SIG-M5 treated with dmso at 0.1 percent for 504 hours (cell line): ENCODE data around the gene QSOX2.

Experiments
- DNase-seq: peaks from one replicate; lab custom pipeline; 2025; ENCODE audit not compliant: unreplicated experiment; lab: John Stamatoyannopoulos, UW

QSOX2 gene

DNA sequence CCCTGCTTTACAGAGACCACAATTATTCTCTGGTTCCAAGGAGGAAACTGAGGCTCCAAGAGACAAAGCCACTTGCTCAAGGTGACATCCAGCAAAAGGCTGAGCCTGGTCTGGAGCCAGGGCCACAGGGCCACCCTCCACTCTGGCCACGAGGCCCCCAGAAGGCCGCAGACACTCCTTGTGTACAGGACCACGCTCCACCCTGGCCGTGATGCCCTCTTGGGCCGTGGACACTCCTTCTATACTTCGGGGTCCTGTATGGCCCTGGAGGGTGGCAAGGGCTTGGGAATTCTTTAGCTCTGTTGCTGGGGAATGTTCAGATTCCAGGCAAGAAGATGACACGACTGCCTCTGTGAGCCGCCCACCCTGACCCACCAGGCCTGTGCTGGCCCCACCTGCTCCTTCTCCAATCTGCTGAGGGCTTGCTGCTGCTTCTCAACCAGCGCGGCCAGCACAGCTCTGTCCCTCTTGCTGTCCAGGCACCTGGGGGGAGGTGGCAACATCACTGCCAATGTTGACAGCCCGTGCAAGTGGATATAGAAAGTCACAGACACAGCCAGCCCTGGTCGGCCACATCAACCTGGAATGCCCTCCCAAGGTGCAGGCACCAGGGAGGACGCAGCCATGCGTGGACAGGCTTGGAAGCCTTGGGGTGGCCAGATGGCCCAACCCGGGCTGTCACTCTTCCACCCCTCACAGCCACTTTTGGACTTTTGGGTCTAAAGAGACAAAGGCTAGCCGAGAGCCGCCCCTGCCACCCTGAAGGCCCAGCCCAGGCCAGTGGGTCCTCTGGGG is 20.1 kb upstream of the QSOX2 start:
- DNase-seq: no peak

DNA sequence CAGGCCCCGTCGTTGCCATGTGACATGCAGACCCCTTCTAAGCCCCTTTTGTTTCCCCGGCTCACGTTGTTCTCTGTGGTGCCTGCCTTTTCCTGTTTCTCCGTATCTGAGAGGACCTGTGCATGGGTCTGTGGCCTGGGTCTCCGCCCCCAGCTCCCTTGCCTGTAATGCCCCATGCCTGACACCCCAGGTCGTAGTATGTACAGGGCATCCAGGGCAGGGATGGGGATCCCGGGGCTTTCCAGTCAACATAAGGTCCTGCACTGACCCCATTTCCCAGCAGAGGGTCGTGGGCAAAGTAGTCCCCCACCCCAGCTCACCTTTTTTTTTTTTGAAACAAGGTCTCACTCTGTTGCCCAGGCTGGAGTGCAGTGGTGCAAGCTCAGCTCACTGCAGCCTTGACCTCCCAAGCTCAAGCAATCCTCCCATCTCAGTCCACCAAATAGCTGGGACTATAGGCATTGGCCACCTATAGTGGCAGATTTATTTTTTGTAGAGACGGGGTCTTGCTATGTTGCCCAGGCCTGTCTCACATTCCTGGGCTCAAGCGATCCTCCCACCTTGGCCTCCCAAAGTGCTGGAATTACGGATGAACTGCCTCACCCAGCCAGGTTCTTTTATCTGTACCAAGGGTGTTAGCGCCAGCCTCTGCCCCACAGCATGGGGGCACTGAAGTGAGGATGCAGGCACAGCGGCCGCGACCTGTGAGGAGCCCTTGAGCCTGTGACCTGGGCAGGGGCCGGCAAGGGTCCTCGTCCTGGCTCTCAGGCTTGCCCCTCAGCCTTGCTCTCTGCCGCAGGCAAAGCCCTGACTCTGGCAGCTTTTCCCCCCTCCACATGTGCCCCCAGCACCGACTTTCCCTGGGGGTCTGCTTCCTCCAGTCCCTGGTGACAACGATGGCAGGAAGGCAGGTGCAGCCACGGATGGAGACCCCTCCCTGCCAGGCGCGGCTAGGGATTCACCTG is 19.1 kb upstream of the QSOX2 start:
- no peak for DNase-seq

DNA sequence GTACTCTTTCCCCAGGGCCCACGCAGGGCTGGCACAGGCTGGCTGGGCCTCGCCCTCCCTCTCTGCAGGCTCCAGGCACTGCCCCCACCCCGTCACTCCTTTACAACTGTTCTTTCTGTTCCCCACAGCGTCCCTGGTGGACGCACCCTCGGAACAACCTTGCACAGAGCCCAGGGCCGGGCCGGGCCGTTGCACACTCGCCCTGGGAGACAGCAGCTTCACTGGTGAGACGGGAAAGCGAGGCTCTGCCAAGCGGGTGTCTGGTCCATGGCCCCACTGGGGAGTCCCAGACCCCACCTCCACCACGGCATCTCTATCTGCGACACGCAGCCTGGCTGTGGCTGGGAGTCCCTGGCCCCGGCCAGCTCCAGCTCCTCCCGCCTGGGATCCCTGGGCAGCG is 18.4 kb upstream of the QSOX2 start:
- DNase-seq: no peak

DNA sequence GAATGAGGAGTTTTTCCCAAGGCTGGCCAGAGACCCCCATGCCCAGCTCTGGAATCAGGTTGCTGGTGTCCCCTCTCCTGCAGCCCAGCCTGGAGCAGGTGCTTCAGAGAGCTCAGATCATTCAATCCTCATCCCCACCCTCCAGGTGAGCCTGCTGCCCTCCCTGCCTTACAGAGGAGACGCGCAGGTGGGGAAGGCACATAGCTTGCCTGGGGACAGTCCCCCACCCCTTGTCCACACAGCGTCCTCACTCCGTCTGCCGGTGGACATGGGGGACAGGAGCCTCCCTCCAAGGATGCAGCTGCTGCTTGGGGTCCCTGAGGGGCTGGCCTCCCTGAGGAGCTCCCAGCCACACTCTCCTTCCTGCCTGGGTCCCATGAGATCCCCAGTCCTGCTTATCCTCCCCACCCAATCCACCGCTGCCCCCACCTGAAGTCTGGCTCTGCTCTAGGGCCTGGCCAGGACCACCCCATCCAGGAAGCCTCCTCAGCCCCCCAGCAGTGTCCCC is 17.1 kb upstream of the QSOX2 start:
- no peak for DNase-seq

DNA sequence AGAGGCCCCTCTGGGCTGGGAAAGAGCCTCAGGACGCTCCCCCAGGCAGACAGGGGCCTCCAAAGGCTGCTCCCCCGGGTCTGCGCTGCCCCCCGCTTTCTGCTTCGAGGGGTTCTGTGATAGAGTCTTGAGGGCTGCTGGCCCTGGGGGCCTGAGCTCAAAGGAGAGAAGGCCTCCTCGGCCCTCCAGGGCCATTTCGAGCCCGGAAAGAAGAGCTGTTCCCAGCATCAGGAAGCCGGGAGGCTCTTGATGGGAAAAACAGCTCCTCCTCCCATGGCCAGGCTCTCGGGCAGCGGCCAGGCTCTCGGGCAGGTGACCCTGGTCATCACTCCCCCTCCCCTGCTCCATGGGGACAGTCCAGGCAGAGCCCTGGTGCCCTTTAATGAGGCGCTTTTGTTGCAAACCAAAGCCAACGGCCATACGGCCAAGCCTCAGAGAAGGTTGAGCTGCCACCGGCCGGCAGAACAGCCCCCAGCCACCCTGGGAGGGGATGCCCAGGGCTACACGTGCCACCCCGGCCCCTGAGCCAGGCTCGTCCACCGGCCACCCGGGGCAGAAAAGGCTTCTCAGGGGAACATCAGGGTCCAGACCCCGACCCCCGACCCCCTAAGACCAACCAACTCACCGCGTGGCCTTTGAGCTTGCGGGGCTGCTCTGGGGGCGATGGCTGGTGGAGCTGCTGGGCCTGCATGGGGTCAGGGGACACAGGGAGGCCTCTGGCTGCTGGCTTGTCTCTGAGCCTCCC is 16.2 kb upstream of the QSOX2 start:
- no peak for DNase-seq

DNA sequence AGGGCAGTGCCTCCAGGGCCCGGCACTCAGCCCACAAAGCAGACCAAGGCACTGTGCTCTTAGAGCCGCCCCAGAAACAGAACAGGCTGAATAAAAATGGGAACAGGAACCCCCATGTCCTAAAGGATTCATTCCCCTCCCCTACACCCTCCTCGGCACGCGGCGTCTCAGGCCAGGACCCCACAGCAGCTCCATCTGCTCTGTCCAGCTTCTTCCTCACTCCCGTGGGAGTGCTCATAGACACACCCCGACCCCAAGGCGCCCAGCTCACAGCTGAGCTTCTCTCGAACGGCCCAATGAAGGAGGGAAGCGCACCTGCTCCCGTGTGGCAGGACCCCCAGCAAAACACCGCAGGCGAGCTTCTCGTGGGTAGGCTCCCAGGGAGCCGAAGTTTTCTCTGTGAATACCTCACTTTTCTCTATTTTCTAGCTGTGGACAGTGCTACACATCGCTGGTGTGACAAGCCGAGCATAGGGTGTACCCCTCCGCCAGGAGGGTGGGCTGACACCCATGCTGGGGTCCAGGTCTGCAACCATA is 15.4 kb upstream of the QSOX2 start:
- no peak for DNase-seq

DNA sequence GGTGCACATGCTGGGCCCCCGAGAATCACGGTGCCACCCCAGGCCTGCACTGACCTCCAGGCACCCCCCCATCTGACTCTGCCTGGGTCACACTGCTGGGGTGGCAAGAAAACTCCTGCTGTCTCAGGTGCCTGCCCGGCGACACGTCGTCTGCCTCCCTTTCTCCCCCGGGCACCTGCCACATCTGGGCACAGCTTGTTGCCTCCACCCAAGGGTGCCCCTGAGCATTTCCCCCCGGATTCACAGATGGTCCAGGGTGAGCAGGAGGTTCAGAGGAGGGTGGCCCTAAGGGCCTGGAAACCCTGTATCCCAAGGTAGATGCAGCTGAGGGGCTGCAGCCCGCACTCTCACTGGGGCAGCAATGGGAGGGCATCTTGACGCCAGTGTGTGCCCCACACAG is 14.9 kb upstream of the QSOX2 start:
- DNase-seq: no peak

DNA sequence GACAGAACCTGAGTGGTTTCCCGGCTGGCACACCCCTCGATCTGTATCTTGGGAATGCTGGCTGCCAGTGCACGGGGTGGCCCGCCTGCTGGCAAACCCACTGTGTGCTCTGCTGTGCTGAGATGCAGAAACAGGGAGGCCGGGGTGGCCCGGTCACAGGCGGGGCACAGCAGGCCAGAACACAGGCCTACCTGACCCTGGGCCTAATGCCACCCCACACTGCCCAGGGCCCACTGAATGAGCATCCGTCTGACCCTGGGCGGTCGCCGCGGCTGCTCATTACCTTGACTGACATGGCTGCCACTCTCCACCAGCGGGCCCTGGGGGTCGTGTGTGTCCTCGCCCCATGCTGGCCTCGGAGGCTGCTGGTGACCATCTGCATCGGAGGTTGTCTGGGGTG is 14.2 kb upstream of the QSOX2 start:
- no peak for DNase-seq

DNA sequence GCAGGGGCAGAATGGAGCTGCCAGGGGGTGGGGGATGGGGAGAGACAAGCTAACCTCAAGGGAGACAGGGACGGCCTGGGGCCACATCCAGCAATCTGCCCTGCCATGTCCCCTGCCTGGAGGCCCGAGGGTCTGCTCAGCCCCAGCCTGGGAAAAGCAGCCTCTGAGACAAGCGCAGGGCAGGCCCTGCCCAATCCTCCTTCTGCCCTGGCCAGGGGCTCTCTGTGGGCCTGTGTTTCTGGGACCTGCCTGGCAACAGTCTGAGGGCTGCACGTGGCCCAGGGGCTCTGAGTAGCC is 13.9 kb upstream of the QSOX2 start:
- DNase-seq: no peak

DNA sequence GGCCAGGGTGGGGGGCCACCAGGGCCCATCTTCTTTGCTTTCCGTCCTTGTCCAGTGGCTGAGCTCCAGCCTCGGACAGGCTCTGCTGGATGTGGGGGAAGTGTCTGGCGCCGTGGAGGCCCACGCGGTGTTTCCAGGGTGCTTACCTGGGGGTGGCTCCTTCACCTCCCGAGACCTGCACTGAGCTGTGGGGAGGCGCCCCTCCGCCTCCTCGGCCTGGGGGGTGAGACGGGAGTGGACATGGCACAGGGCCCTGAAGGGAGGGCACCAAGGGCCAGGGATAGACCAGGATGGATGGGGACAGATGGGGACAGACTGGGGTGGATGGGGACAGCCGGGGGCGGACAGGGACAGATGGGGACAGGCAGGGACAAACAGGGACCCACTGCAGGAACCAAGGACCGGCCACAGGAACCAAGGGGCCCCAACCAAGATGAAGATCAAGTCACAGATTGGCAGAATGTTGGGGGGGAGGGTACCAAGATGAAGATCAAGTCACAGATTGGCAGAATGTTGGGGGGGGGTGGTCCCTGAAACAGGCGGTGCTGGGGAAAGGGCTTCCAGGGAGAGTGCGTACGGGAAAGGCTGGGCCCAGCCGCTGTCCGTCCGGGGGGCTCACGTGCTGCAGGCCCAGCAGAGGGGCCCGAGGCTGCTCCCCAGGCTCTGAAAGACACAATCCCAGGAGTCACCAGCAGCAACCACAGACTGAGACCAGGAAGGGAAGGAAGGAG is 13.3 kb upstream of the QSOX2 start:
- no peak for DNase-seq

DNA sequence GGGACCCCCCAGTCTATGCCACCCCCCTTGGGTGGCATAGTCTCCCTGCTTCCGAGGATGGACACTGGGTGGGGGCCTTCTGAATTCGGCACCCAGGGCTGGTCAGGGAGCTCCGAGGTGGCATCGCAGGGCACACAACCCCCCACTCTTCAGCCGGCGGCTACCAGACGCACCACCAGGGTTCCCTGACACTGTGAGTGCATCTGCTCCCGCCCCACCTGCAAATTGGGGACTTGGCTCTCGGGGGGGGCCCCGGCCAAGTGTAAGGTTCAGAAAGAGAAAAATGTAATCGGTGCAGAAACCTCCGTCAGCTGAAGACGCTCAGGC is 12.7 kb upstream of the QSOX2 start:
- no peak for DNase-seq

DNA sequence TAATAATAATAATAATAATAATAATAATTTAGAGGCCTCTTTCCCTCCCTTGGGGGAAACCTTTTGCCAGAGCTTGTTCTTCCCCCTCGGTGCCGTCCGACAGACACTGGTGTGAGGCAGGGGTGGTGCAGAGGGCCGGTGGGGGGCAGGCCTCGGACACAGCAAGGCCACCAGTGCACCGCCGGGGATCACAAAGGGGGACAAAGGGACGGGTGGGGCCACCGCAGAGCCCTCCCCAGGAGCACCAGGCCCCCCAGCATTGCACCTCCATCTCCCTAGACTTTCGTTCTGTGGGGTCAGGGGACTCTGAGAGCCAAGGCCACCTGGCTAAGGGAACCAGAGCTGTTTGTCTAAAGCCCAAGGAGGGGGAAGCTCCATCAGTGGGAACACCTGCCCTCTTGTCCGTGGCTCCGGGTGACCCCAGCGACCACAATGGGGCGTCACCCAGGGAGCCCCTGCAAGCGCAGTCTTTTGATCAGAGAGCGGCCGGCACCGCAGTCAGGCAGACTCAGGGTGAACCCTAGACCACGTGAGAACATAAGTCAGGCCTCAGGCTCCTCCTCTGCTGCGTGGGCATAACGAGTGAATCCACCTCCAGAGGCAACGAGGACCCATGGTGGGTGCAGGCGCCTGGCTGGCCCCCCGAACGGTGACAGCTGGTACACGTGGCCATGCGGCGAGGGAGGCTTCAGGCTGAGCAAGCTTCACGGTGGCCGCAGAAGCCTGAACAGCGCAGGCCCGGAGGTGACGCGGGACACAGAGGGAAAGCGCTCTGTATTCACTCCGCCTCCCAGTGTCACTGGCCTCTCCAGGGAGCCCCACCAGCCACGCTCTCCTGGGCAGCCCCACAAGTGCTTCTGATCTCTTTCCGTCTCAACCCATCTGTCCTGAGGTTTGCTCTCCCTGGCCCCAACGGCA is 12.0 kb upstream of the QSOX2 start:
- DNase-seq: no peak

DNA sequence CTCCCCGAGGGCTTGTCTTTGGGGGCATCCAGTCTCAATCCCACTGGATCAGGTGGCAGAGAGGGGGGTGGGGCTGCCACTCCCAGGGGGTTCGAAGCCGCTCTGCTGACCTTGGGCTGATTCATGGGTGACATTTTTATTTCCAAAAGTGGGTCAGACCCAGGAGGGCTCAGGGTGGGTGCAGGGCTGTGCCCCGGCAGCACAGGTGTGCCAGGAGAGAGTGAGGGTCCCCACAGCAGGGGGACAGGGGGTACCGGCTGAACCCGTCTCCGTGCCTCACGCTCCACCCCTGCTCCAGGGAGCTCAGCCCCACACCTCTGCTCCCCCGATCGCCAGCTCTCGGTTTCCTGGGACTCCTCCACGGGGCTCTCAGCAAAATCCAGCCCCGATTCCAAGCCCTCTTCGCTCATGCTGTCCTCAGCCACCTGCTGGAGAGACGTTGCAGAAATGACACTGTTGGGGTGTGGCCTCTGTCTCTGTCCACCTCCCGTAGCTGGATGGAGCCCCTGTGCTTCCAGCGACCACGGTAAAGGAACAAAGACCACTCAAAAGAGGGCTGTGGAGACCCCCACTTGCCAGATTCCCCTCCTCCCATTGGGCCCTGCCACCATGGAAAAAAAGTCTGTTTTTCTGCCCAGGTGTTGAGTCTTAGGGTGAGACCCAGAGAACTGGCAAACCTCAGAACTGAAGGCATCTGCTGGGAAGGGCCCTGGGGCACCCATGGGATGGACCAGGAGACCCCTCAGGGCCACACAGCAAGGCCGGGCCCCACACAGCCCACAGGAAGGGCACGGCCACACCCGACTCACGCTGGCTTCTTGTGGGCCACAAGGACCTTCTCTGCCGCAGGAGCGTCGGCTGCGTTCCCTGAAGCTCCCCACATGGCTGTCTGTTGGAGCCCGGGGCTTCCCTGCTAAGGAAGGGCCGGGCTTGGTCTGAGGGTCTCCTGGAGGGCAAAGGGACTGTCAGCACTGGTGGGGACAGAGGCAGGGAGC is 10.6 kb upstream of the QSOX2 start:
- no peak for DNase-seq

DNA sequence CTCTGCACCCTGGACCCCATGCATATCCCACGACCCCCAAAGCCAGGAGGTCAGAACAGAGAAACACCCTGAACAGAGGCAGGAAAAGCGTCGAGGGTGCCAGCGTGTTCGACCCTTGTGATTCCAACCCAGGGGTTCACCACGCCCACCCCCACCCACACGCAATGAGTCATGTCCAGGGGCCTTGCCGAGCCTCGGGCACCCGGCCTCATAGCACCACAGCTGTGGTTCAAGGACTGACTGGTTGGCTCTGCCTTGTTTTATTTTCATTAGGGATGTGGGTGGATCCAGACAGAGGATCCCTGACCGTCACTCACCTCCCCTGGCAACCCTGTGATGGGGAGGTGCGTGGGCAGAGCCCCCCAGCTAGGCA is 9.5 kb upstream of the QSOX2 start:
- no peak for DNase-seq

DNA sequence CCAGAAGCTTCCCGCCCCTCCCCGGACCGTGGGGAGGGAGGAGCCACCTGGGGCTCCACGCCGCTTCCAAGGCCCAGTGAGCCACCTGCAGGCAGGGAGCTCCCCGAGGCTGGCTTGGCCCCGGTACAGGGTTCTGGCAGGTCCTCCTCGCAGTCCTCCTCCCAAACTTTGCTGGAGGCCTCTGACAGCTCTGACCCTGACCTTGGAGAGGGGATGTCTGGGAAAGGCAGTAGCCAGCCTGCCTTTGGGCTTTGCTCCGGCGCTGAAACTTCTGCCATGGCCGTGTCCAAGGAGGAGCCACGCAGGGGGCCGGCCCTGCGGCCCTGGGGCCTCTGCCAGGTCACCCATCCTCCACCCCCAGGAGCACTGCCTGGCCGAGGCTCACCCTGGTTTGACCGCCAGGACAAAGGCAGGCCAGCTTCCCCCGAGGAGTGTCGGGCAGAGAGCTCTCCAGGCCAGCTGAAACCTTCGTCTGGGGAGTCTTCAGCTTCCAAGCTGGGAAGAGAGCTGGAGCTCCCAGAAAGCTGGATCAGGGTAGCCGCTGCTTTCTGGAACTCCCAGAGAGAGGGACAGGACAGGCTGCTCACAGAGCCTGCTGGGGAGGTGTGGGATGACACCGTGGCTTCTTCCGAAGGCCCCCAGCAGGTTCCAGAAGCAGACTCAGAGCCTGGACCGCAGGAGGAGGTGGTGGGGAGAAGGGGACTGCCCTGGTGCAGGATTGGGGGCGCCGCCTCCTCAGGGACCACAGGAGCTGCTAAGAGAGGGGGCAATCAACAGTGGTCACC is 9.0 kb upstream of the QSOX2 start:
- DNase-seq: no peak

DNA sequence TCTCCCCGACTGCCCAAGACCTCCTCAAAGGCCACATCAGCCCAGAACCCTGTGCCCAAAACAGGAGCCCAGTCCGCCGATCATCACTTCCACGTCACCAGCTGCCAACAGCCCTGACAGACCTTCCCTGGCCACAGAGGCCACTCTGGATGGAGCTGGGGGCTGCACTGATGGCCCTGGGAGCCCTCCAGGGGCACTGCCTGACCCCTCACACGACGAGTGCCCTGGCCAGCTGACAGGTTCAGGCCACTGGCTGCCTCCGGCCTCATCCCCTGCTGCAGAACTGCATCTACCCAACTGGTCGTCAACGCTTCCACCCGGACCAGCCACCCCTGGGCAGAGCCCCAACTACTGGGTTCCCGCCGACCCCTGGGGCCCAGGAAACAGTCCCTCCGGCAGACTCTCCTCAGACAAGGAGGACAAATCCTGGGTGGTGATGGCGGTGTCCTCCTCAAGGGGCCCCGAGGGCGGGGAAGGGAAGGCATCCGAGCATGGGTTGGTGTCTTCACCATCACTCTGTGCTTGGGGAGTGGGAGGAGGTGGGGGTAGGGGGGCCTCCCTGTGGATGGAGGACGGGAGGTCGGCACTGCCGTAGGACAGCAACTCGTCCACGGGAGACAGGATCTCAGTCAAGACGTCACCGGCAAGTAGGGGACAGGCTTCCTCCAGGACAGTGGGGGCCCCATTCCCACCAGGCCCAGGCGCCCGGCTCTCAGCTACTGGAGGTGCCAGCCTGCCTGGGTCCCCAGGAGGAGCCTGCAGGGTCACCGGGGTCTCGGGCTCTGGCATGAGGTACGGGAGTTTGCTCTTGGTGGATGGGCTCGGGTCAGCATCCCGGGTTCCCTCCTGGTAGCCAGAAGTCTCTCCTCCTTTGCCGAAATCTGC is 7.9 kb upstream of the QSOX2 start:
- no peak for DNase-seq

DNA sequence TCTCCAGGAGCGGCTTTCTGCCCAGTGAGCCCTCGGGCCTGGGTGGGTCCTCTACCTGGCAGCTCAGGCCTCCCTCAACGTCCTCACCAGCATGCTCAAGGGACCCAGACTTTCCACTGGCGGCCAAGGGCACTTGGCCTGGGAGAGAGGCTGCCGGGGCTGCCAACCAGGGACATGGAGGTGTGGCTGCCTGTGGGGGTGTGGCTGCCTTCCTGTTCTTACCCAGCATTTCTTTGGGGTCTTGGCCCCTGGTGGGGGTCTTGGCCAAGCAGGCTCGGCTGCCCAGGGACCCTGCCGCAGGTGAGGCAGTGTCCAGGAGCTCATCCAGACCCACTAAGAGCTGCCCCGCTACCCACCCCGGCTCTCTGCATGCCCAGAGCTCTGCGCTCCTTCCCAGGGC is 7.2 kb upstream of the QSOX2 start:
- DNase-seq: no peak
